HCT116 (cell line): Measurements from ENCODE around the gene TRIM64C. TPM values are rescaled to one million over a fixed set of nuclear protein-coding genes. Genes with fewer than 3 reads are reported as not detected.
"Not testable (repeated sequence)": the region's sequence is repeated elsewhere in the genome, so short reads cannot be mapped to it uniquely, and the experiment has no call there.

Experiments used
- ATAC-seq: fragments of 200-7000 bp; cut with Tn5 transposase; 2 replicates; pipeline ENCODE4 v1.9.1; 2020; ENCODE audit warnings: mild to moderate bottlenecking, moderate library complexity
- Bru-seq: library from RNA; stranded (reverse); fragments of 400-500 nt; gene quantifications from one replicate; lab custom pipeline; 2021; lab: Mats Ljungman, UMichigan
- BruChase-seq, 2 experiments: library from RNA; stranded (reverse); fragments of 400-500 nt; gene quantifications; one replicate each; lab custom pipeline; 2021; lab: Mats Ljungman, UMichigan
- BruUV-seq: library from RNA; stranded (reverse); fragments of 400-500 nt; replicated peaks from 2 replicates; lab custom pipeline; 2021; lab: Mats Ljungman, UMichigan
- CTCF ChIA-PET: fragments of 300-600 bp; sonication (Branson Sonifier 250); formaldehyde crosslinking; loops from one replicate; lab custom pipeline; 2021; ENCODE audit warnings: antibody characterized with exemption; lab: Charles Lee
- POLR2A ChIA-PET: fragments of 300-600, 350-600 bp; sonication (Branson Sonifier 250); formaldehyde crosslinking; loops from one replicate; lab custom pipeline; 2021; ENCODE audit warnings: antibody characterized with exemption; lab: Charles Lee
- RAD21 ChIA-PET, 2 experiments: fragments of 300-600 bp; sonication (Branson Sonifier 250); formaldehyde crosslinking; loops; one replicate each; lab custom pipeline; 2023; ENCODE audit warnings: low total read pairs in 2 of 2; ENCODE audit not compliant: uncharacterized antibody in 2 of 2, unreplicated experiment in 2 of 2, low non-redundant PET in 1 of 2; lab: Charles Lee
- DNase-seq: peaks from one replicate; pipeline ENCODE4 v3.0.0-alpha.2; 2010; ENCODE audit warnings: low read depth, low spot score
- H2AFZ ChIP-seq: fragments of 200-600 bp; shearing (Covaris generic), sonication (generic); 2 replicates; pipeline ENCODE4 v1.6.1; 2017; ENCODE audit warnings: low read depth, mixed run types, mixed read lengths, antibody characterized with exemption, low read length; ENCODE audit not compliant: poor library complexity, severe bottlenecking
- H3K27ac ChIP-seq: 2 replicates; pipeline ENCODE4 v1.5.1; 2012; ENCODE audit warnings: low read depth, low read length
- H3K27me3 ChIP-seq: fragments of 200-600 bp; sonication (generic); 2 replicates; pipeline ENCODE4 v1.6.1; 2016; ENCODE audit warnings: mixed run types, low read length, mixed read lengths; ENCODE audit not compliant: insufficient read depth
- H3K36me3 ChIP-seq, 2 experiments: fragments of 200-500 bp in 1 of 2; fragments of 200-600 bp in 1 of 2; sonication (Bioruptor generic) in 1 of 2; sonication (generic) in 1 of 2; 2 replicates each; pipeline versions ENCODE4 v1.5.1 to v1.6.1; 2014 to 2016; ENCODE audit warnings: low read length in 2 of 2, inconsistent platforms in 1 of 2, mixed read lengths in 1 of 2, mixed run types in 1 of 2; ENCODE audit not compliant: insufficient read depth in 2 of 2, control insufficient read depth in 1 of 2
- H3K4me1 ChIP-seq, 2 experiments: fragments of 200-600 bp in 1 of 2; sonication (generic) in 1 of 2; 2 replicates each; pipeline versions ENCODE4 v1.5.1 to v1.6.1; 2012 to 2017; ENCODE audit warnings: low read length in 2 of 2, inconsistent platforms in 1 of 2, mild to moderate bottlenecking in 1 of 2, mixed read lengths in 1 of 2, mixed run types in 1 of 2, moderate library complexity in 1 of 2; ENCODE audit not compliant: insufficient read depth in 2 of 2, control insufficient read depth in 1 of 2
- H3K4me2 ChIP-seq: fragments of 200-600 bp; sonication (generic); 2 replicates; pipeline ENCODE4 v1.6.1; 2017; ENCODE audit warnings: mixed run types, low read length, mixed read lengths
- H3K4me3 ChIP-seq, 2 experiments: fragments of 200-600 bp in 1 of 2; sonication (generic) in 1 of 2; replicated peaks in 1 of 2; 2 replicates each; pipeline ENCODE4 v1.5.1; 2011 to 2016; ENCODE audit warnings: low read length in 2 of 2, control low read depth in 1 of 2, low read depth in 1 of 2, mild to moderate bottlenecking in 1 of 2, mixed read lengths in 1 of 2, mixed run types in 1 of 2
- H3K79me2 ChIP-seq: fragments of 200-600 bp; sonication (generic); 2 replicates; pipeline ENCODE4 v1.6.1; 2017; ENCODE audit warnings: mild to moderate bottlenecking, mixed run types, low read length, moderate library complexity, mixed read lengths; ENCODE audit not compliant: insufficient read depth
- H3K9ac ChIP-seq: fragments of 200-600 bp; sonication (generic); 2 replicates; pipeline ENCODE4 v1.6.1; 2016; ENCODE audit warnings: low read length, mixed read lengths
- H3K9me2 ChIP-seq: fragments of 200-600 bp; sonication (generic), shearing (Covaris generic); 2 replicates; pipeline ENCODE4 v1.6.1; 2017; ENCODE audit warnings: mixed run types, mild to moderate bottlenecking, moderate library complexity; ENCODE audit not compliant: insufficient read depth
- H3K9me3 ChIP-seq, 2 experiments: fragments of 200-500 bp in 1 of 2; fragments of 200-600 bp in 1 of 2; sonication (Bioruptor generic) in 1 of 2; sonication (generic) in 1 of 2; 2 replicates each; pipeline ENCODE4 v1.6.1; 2014 to 2017; ENCODE audit warnings: low read length in 2 of 2, mixed read lengths in 2 of 2, inconsistent platforms in 1 of 2, low read depth in 1 of 2, mild to moderate bottlenecking in 1 of 2, mixed run types in 1 of 2, moderate library complexity in 1 of 2; ENCODE audit not compliant: control insufficient read depth in 1 of 2, insufficient read depth in 1 of 2
- H4K20me1 ChIP-seq: fragments of 200-600 bp; sonication (generic), shearing (Covaris generic); 2 replicates; pipeline ENCODE4 v1.6.1; 2017; ENCODE audit warnings: mixed run types, mild to moderate bottlenecking, moderate library complexity; ENCODE audit not compliant: insufficient read depth
- intact Hi-C: fragments of 100-400 bp; cut with micrococcal nuclease; formaldehyde crosslinking; loops from 2 replicates; pipeline ENCODE4 v1.10.0; 2022
- long read RNA-seq: library from polyadenylated mRNA; unstranded; transcript quantifications from one replicate; pipeline ENCODE4 v2.0.0, GENCODE V29; 2021; ENCODE audit not compliant: unreplicated experiment
- polyA plus RNA-seq: library from polyadenylated mRNA; unstranded; fragments of >200 nt; gene quantifications from 2 replicates; pipeline ENCODE4 v1.2.1, GENCODE V29; 2012; ENCODE audit warnings: missing spikeins
- total RNA-seq: library from RNA; stranded (reverse); gene quantifications from one replicate; pipeline ENCODE4 v1.2.1, GENCODE V29; 2021; ENCODE audit not compliant: unreplicated experiment

The TRIM64C gene
- total RNA-seq (not detected), Bru-seq, nascent RNA (not detected), BruChase-seq, experiment 1, labeled RNA remaining after a 6-hour chase (not detected), BruChase-seq, experiment 2, labeled RNA remaining after a 2-hour chase (not detected)
- not detected in 2 replicates for polyA plus RNA-seq
- long read RNA-seq = 0 reads

- intact Hi-C loops, ATAC-seq, H3K9ac ChIP-seq, BruUV-seq, H3K27ac ChIP-seq, H3K4me3 ChIP-seq, RAD21 ChIA-PET, H3K27me3 ChIP-seq, POLR2A ChIA-PET, H4K20me1 ChIP-seq, H3K79me2 ChIP-seq, H3K36me3 ChIP-seq, H3K9me2 ChIP-seq, CTCF ChIA-PET, H2AFZ ChIP-seq, H3K9me3 ChIP-seq, DNase-seq, H3K4me2 ChIP-seq, H3K4me1 ChIP-seq: not testable (repeated sequence)
These were observed at the start of gene TRIM64C for GRCh38 chr11:49059012-49059411. TSS of gene TRIM64C (minus strand) at chr11:49059112. CDS start at chr11:49059112, 0 bp downstream.

GRCh38 chr11:49102356-49102755, 43.4 kb upstream of the TRIM64C start:
- POLR2A ChIA-PET, H2AFZ ChIP-seq, ATAC-seq, H3K79me2 ChIP-seq, H3K4me2 ChIP-seq, H3K4me3 ChIP-seq, H3K9me2 ChIP-seq, DNase-seq, BruUV-seq, CTCF ChIA-PET, RAD21 ChIA-PET, H3K9me3 ChIP-seq, H3K27me3 ChIP-seq, H3K9ac ChIP-seq, intact Hi-C loops, H4K20me1 ChIP-seq, H3K36me3 ChIP-seq, H3K27ac ChIP-seq, H3K4me1 ChIP-seq: not testable (repeated sequence)

DNA sequence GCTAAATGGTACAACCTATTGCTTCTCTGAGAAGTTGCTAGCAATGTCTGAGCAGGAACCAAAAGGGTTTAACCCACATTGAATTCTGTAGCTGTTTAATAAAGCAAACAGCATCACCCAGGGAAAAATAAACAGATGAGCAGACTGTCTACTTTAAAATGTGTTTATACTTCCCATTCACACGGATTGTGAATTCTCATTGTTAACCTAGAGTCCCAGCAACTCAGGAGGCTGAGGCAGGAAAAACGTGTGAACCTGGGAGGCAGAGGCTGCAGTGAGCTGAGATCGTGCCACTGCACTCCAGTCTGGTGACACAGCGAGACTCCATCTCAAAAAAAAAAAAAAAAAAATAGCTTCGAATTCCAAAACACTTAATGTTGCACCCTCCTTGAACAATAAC, 11.0 kb upstream of the TRIM64C start:
- H4K20me1 ChIP-seq, H3K4me1 ChIP-seq, H3K36me3 ChIP-seq, H3K79me2 ChIP-seq, intact Hi-C loops, DNase-seq, H3K27me3 ChIP-seq, POLR2A ChIA-PET, RAD21 ChIA-PET, H3K4me3 ChIP-seq, H3K9me2 ChIP-seq, CTCF ChIA-PET, H3K9ac ChIP-seq, H2AFZ ChIP-seq, ATAC-seq, H3K9me3 ChIP-seq, H3K4me2 ChIP-seq, H3K27ac ChIP-seq, BruUV-seq: not testable (repeated sequence)

DNA sequence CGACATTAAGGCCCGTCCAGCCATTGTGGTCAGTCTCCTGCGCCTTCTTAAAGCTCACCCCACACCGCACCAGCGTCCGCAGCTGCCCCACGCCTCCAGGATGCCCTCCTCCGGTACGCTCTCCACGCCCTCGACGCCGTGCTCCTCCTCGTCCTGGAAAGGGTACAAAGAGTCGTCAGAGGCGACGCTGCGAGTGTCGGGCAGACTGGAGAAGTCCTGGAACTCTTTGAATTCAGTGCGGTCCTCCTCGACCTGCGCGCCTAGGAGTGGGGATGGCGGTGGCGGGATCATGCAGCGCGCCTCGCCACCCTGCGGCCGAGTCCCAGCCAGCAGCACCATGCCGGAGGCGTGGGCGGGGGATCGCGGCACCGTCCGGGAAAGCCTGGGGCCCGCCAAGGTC, 9.1 kb downstream of the TRIM64C start:
- H3K4me1 ChIP-seq, H3K36me3 ChIP-seq, H3K27ac ChIP-seq, BruUV-seq, H3K4me3 ChIP-seq, DNase-seq, RAD21 ChIA-PET, POLR2A ChIA-PET, intact Hi-C loops, CTCF ChIA-PET, H3K79me2 ChIP-seq, H3K9me2 ChIP-seq, H3K4me2 ChIP-seq, H4K20me1 ChIP-seq, H3K9ac ChIP-seq, H2AFZ ChIP-seq, H3K27me3 ChIP-seq, ATAC-seq, H3K9me3 ChIP-seq: not testable (repeated sequence)
